HL-60/S4 treated with phorbol 12-myristate 13-acetate at 8.2 ng/mL for 4 days and 3 days (cell line): ENCODE measurements around the gene WARS2.

ENCODE experiments used
- in situ Hi-C: fragments of 300-500 bp; cut with MboI; formaldehyde crosslinking; loops from 2 replicates; pipeline ENCODE4 v1.15.0; 2022; ENCODE audit warnings: low sequenced_read_pairs

Gene WARS2

GRCh38 chr1:119086830-119087229 lies 53.6 kb downstream of the WARS2 start:
- in situ Hi-C loops: no loop called here

DNA sequence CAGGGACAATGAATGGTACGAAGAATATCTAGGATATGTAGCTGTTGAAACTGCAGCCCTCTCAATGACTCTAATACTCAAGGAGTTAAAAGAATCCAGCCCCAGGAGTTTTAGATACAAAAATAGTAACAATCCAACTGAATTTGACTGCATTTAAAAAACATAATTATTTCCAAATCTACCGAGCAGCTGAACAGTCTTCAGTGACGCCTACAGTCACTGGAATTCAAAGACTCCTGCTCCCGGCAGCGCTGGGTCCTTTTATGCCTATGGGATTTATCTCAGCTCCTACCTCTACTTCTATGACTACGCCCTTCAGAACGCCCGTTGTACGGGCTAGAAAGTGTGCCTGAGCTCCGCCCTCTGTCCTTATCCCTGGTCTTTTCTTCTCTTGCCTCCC lies 55.7 kb downstream of the WARS2 start:
- in situ Hi-C loops: no loop called here

GRCh38 chr1:119083980-119084379 lies 56.5 kb downstream of the WARS2 start:
- in situ Hi-C loops: no loop called here

DNA sequence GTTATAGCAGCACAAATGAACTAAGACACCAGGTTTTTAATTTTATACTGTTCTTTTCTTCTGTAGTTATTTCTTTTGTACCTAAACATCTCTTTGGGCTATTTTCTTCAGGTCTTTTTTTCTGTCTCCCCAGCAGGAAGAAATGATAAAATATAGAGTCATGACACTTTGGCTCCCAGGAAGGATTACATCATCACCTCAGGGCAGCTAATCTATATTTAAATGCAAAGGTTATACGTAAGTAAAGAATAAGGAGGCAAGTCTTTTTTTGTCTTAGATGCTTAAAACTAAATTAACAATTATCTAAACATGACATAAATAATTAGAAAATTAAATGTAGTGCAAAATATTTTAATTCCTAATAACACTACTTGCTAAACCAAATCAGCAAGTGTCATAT lies 57.0 kb downstream of the WARS2 start:
- in situ Hi-C loops: no loop called here

GRCh38 chr1:119081700-119082099 lies 58.8 kb downstream of the WARS2 start:
- in situ Hi-C loops: no loop called here

- in situ Hi-C loops: no loop called here
These were observed 59.2 kb downstream of the WARS2 start for GRCh38 chr1:119081267-119081666.

- in situ Hi-C loops: no loop called here
These were observed 59.9 kb downstream of the WARS2 start for GRCh38 chr1:119080586-119080985.

DNA sequence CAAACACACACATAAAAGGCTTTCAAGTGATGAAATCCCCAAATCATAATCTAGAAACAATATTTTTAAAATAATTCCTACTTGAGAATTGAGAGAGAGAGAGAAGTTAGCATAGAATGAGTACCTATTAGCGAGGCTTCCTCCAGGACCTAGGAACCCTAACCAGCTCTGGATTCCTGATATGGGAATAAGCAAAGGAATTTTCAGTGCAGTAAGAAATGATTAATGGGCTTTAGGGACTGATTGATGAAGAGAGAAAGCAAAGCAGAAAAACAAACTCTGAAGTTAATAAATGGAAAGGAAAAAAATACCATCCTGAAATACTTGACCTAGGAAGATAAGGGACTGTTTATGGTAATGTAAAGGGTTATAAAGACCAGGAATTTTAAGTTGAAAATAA lies 60.6 kb downstream of the WARS2 start:
- in situ Hi-C loops: no loop called here

DNA sequence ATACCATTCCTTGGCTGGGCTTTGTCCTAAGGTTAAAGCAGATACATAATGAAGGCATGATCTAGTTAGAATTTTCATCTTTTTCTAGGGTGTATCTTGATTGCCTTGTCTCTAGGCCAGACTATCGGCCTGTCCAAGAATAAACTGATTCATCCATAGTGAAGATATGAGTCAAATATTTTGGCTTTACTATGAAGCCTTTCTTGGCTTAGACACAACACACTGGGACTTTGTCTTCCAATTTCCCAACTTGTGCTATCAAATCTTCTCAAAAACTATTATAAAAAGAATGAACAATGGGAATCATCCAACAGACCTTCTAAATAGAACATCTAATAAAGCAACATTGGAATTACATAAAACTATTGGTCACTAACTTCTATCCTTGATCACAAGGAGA lies 64.8 kb downstream of the WARS2 start:
- in situ Hi-C loops: no loop called here

GRCh38 chr1:119071321-119071720 lies 69.1 kb downstream of the WARS2 start:
- in situ Hi-C loops: no loop called here

DNA sequence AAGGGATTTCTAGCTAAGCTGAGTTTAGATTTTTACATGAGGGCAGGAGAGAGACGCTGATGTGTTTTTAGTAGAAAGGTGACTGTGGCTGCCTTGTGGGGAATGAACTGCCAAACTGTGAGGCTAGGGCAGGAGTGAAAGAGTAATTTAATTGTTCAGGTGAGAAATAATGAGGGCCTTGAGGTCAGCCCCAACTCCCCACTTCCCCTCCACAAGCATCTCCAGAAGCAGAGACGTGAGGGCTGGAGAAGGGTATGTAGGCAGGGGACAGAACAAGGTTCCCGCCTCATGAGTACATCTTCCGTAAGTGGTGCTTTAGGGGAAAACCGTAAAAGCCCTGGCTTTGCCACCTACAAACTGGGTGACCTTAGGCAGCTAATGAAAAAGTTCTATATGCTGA lies 70.8 kb downstream of the WARS2 start:
- in situ Hi-C loops: no loop called here

GRCh38 chr1:119068427-119068826 lies 72.0 kb downstream of the WARS2 start:
- in situ Hi-C loops: no loop called here

DNA sequence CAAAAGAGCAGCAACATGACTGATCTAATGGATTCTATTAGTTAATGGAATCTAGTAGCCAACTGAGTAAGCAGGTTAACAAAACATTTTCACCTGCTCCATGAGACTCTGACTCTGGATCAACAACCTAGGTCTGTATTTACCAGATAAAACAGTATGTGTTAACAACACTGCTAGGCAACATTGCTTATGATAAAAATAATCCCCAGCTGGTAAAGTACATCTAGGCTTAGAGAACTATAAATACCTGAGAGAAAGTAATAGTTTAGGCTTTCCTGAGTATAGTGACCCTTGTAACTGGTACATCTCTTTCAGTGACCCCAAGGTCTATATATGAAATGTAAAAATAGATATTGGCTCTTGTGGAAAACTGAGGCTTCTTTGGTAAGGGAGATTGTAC lies 78.8 kb downstream of the WARS2 start:
- in situ Hi-C loops: no loop called here

DNA sequence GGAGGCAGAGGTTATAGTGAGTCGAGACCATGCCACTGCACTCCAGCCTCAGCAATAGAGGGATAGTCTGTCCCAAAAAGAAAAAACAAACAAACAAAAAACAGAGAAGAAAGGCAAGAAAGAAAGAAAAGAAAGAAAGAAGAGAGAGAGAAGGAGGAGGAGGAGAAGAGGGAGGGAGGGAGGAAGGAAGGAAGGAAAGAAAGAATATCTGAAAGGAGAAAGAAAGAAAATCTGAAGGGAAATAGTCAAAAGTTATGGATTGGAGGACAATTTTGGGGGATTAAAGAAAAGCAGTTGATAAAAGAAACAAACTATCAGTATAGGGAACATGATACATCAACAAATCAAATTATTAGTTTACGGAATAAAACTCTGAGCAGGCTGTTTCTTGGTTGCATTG lies 84.9 kb downstream of the WARS2 start:
- in situ Hi-C loops: no loop called here

DNA sequence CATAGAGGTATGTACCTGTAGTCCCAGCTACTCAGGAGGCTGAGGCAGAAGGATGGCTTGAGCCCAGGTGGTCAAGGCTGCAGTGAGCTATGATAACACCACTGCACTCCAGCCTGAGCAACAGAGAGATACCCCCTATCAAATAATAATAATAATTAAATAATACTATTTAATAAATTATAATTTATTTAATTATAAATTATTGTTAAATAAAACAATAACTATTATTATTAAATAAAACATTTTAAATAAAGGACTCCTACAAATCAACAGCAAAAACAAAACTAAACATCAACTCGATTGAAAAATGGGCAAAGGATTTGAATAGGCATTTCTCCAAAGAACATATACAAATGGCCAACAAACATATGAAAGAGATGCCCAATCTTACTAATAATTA lies 86.5 kb downstream of the WARS2 start:
- in situ Hi-C loops: no loop called here

DNA sequence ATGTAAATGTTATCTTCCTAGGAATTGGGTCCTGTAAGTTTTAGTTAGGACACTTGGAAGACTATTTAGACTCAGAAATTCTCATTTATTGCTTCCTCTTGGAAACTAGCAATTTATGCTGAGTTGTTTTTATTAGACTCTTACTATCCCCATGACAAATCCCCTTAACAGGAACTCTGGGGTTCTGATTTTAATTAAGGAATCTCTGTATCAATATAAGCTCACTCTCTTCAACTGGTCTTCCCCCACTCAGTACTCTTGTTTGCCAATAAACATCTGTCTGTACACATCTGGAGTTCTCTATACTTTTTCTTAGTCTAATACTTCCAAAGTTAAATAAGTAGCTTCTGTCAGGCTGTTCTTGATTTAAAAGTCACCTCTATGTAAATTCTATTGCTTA lies 88.2 kb downstream of the WARS2 start:
- in situ Hi-C loops: no loop called here

DNA sequence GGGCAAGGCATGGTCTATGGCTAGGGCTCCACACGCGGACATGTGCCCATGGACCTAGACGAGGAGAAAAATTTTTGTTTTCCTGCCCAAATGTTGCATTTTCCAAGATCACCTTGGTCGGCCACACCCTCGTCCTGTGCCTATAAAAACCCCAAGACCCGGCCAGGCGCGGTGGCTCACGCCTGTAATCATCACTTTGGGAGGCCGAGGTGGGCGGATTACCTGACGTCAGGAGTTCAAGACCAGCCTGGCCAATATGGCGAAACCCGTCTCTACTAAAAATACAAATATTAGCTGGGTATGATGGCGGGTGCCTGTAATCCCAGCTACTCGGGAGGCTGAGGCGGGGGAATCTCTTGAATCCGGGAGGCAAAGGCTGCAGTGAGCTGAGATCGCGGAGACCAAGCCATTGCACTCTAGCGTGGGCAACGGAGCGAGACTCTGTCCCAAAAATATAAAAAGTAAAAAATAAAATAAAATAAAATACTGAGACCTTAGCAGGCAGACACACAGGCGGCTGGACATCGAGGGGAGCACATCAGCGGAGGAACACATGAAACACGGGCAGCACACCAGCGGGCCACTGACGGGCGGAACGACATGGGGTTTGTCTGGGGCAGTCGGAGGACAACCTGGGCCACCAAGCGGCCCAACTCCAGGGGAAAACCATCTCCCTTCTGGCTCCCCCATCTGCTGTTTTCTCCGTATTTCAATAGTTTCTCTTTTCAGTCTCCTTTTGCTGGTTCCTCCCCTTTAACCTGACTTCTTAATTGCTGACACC lies 91.6 kb downstream of the WARS2 start:
- in situ Hi-C loops: no loop called here

DNA sequence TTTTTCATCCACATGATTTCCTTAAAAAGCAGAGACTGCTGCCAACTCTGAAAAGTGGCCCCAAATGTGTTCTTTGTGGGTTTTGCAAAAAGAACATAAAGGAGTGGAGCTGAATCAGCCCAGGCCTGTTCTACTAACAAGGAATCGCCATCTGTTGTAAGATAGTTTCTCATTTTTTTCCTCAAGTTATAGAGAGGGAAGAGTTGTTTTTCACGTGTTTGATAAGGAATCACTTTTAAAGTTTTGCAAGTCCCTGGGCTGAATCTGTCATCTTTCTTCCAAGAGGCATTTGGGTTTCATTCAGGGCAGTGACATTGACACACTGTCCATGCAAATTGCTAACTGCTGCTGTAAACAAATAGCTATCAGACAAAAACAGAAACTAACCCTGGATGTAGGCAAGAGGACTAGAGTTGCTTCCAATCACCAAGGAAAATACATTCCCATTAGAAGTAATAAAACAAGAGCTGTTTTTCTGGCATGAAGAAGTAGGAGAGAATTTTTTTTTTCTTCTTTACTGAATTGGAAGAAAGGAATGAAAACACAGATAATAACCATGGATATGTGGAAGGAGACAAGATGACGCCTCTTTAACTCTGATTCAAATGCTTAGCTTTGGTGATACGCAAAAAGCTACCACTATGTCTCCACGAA lies 93.5 kb downstream of the WARS2 start:
- in situ Hi-C loops: no loop called here

GRCh38 chr1:119046429-119046784 lies 94.0 kb downstream of the WARS2 start:
- in situ Hi-C loops: no loop called here

DNA sequence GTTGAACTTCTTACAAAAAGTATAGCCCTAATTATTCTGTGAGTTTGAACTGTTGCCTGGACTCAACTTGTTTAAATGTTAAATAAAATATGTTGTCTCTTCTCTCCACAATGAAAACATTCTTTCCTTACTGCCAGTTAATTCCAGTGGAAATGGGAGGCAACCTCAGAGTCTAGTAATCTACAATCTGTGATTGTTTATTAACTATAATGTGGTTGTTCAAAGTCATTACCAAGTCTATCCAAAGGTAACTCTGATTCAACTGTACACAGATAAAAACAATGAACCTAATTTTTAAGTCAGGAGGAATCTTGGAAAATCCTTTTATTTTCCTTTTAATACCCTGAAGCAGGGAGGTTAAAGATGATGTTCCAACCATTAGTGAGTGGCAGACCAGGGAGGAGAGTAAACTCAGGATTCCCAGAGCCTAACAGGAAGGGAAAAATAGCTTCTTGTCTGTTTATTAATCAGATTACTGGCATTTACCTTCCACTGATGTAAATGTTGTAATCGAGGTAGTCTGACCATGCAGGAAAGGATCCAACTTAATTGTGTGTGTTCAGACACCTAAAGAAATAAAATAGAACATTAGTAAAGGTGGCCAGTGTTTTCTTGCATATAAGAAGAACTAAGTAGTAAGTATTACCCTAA lies 95.2 kb downstream of the WARS2 start:
- in situ Hi-C loops: no loop called here

- in situ Hi-C loops: no loop called here
These were observed 99.5 kb downstream of the WARS2 start for GRCh38 chr1:119040906-119041305.

DNA sequence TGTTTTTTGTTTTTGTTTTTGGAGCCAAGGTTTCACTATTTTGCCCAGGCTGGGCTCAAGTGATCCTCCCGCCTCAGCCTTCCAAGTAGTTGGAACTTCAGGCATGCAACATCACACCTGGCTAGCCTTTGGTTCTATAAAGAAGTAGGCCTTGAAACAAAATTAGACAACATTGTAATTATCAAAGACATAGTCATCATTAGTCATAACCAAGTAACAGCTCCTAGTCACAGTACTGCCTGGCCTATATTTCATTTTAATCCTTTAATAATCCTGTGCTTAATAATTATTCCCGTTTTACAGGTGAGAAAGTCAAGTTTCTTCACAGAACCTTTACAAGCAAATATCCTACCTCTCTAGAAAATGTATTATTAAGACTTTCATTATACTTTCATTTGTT lies 100.0 kb downstream of the WARS2 start:
- in situ Hi-C loops: no loop called here
